ENCODE results near the gene SLC12A3. TPM values are rescaled to one million over a fixed set of nuclear protein-coding genes. Genes with fewer than 3 reads are reported as not detected.

Gene SLC12A3
- total and polyA plus RNA-seq, 2 of the 4 experiments (the other 2 are of a cell fraction): not detected

GRCh38 chr16:56948234-56948633 is 83.2 kb downstream of the SLC12A3 start:
- no peaks in the 10 kb centered on the region for H3K27me3 ChIP-seq (ENCODE audit: control insufficient read depth, insufficient read depth, low read length)
- H3K36me3 ChIP-seq (ENCODE audit: control insufficient read depth, insufficient read depth, low read length): peaks cover 16% of the 10 kb centered on the region
- no peak overlapping the region for H3K4me2 ChIP-seq (ENCODE audit: low read depth, low read length)
- H3K9ac ChIP-seq (ENCODE audit: low read depth, low read length): no peak overlapping the region
- H2BK5ac ChIP-seq (ENCODE audit: low read depth, low read length, poor library complexity, severe bottlenecking): no peak overlapping the region
- ChIA-PET CTCF (no interaction called here), POLR2A (ENCODE audit: unreplicated experiment) (no interaction called here)
- H2BK120ac ChIP-seq (ENCODE audit: low read depth, low read length): no peak overlapping the region
- H3K4me3 ChIP-seq (ENCODE audit: insufficient read depth, low read depth, low read length): no peak overlapping the region
- peaks cover 0 to 11% of the 10 kb centered on the region in 2 experiments; a peak in 3 of 4 replicates for H3K79me1 ChIP-seq (ENCODE audit: low read depth in 1 of 2, low read length in 2 of 2)
- H2AFZ ChIP-seq (replicated peaks; ENCODE audit: low read length, poor library complexity): no peak overlapping the region
- H4K8ac ChIP-seq (ENCODE audit: low read depth in 2 of 2, low read length in 2 of 2): no peak overlapping the region
- no peaks in the 10 kb centered on the region for H3K9me3 ChIP-seq (ENCODE audit: control insufficient read depth, insufficient read depth, low read length)
- peaks cover 6% of the 10 kb centered on the region; the same call in 1 of the 2 replicates for H3K9me1 ChIP-seq (ENCODE audit: insufficient read depth, low read length)
- no peak overlapping the region for H3K23ac ChIP-seq (ENCODE audit: low read depth, low read length)
- no peak overlapping the region for H2BK15ac ChIP-seq (ENCODE audit: low read depth, low read length)
- in situ Hi-C loops (cut with MboI; ENCODE audit: low sequenced_read_pairs) (no loop called here), dilution Hi-C loops (cut with HindIII; ENCODE audit: low sequenced_read_pairs, unreplicated experiment) (no loop called here), intact Hi-C loops (cut with micrococcal nuclease) (no loop called here)
- H2AK5ac ChIP-seq (ENCODE audit: low read depth, low read length): no peak overlapping the region
- no peak overlapping the region for H4K91ac ChIP-seq (ENCODE audit: insufficient read depth, low read depth, low read length)
- DNase-seq (no peak), ATAC-seq (ENCODE audit: low read depth) (no peak)
- H3K4ac ChIP-seq (ENCODE audit: low read depth, low read length): no peak overlapping the region
- BruUV-seq (replicated peaks): no TSS peak
- H3K14ac ChIP-seq (replicated peaks; ENCODE audit: low read depth, low read length): no peak overlapping the region
- H2BK20ac ChIP-seq (ENCODE audit: low read depth, low read length): no peak overlapping the region
- no peak overlapping the region for H2AK9ac ChIP-seq (replicated peaks; ENCODE audit: low read depth, low read length, poor library complexity)
- TF ChIP-seq CTCF (conservative IDR thresholded peaks at IDR 0.05; ENCODE audit: low read depth, low read length) (no peak), POLR2A (IDR thresholded peaks at IDR 0.05; ENCODE audit: low read depth, low read length) (peak; percentile 15; the same call in 1 of the 2 replicates)
- H3K18ac ChIP-seq (ENCODE audit: low read depth, low read length): no peak overlapping the region
- no peak overlapping the region for H4K5ac ChIP-seq (ENCODE audit: low read depth, low read length)
- 100% methylated on average over 2 of the region's 6 CpGs; no CpG with 5 or more reads in 1 of the 2 experiments for WGBS, 2 experiments (ENCODE audit: extremely low coverage in 2 of 2, insufficient read length in 1 of 2)
- peaks cover 33% of the 10 kb centered on the region for H4K20me1 ChIP-seq (ENCODE audit: insufficient read depth, low read length)
- no peak overlapping the region for H3K56ac ChIP-seq (ENCODE audit: extremely low read depth, insufficient read depth, low read length)
- peaks cover 4% of the 10 kb centered on the region for H3K4me1 ChIP-seq (ENCODE audit: control insufficient read depth, insufficient read depth, low read length)
- no peak overlapping the region for H3K27ac ChIP-seq (ENCODE audit: insufficient read depth, low read length)
